Uterus (tissue), 4 donors: ENCODE data around the gene TRPC4. TPM values are rescaled to one million over a fixed set of nuclear protein-coding genes. Genes with fewer than 3 reads are reported as not detected.

Experiments used
- DNase-seq, 2 donors: peaks; one replicate each; pipeline ENCODE4 v3.0.0-alpha.2; 2019 to 2020
- H3K27ac ChIP-seq, 2 donors: fragments of 200-600 bp; sonication (generic); 1 replicate in 1 of 2; 2 replicates in 1 of 2; pipeline ENCODE4 v1.5.1; 2016 to 2018
- H3K27me3 ChIP-seq, 2 donors: fragments of 200-600 bp; sonication (generic); one replicate each; pipeline ENCODE4 v1.5.1; 2018 to 2019; ENCODE audit warnings: control low read depth in 1 of 2
- H3K36me3 ChIP-seq, 2 donors: fragments of 200-600 bp; sonication (generic); one replicate each; pipeline ENCODE4 v1.5.1; 2019; ENCODE audit warnings: control low read depth in 1 of 2
- H3K4me1 ChIP-seq, 2 donors: fragments of 200-600 bp; sonication (generic); one replicate each; pipeline ENCODE4 v1.5.1; 2018 to 2019; ENCODE audit warnings: control low read depth in 1 of 2
- H3K4me3 ChIP-seq, 2 donors: fragments of 200-600 bp; sonication (generic); 1 replicate in 1 of 2; 2 replicates in 1 of 2; pipeline ENCODE4 v1.5.1; 2018 to 2019; ENCODE audit warnings: mild to moderate bottlenecking in 1 of 2
- H3K9me3 ChIP-seq, 2 donors: fragments of 200-600 bp; sonication (generic); one replicate each; pipeline ENCODE4 v1.5.1; 2019; ENCODE audit warnings: control low read depth in 1 of 2
- POLR2A ChIP-seq, 2 donors: fragments of 450-650 bp; IDR thresholded peaks; one replicate each; pipeline ENCODE4 v1.6.1; 2016; ENCODE audit warnings: antibody characterized with exemption in 2 of 2, mild to moderate bottlenecking in 1 of 2, moderate library complexity in 1 of 2
- intact Hi-C: fragments of 100-400 bp; cut with DNase I; formaldehyde crosslinking; loops from one replicate; pipeline ENCODE4 v1.15.1; 2023; ENCODE audit warnings: low total_unique reads
- total RNA-seq, 4 donors: library from RNA; depleted of rRNA in 3 of 4; stranded (reverse); fragments of >200 nt in 3 of 4; gene quantifications; one replicate each; pipeline versions ENCODE4 v1.1.0 to v1.2.4, GENCODE V29; 2014 to 2023
- TF ChIP-seq, protein P1 (sequence below), 4 experiments: fragments of 200-600 bp in 2 of 4; fragments of 450-650 bp in 2 of 4; sonication (generic) in 2 of 4; IDR thresholded peaks; one replicate each; pipeline ENCODE4 v1.5.1; 2016 to 2019; ENCODE audit warnings: antibody characterized with exemption in 4 of 4, mild to moderate bottlenecking in 2 of 4, moderate library complexity in 1 of 4
- donor health status: DM: yes; HTN: yes; CAD: no.

Gene TRPC4
- total RNA-seq, 4 donors from 2014 or later, result 2.4 to 13.4 (median 12.9) TPM

DNA sequence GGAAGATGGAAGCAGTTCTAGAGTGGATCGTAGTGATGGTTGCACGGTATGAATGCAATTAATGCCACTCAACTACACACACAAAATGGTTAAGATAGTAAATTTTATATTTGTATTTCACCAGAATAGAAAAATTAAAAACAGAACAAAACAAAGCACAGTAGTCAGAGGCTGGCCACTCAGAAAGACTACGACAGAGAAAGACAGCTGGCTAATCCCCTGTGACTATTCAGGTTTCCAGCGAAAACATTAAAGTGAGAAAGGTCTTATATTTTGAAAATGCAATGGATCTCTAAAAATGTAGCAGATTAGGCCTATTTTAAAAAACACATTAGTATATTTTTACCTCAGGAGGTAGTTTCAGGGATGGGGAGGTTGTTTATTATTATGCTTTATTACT, 139.7 kb downstream of the TRPC4 start:
- Histone ChIP-seq H3K4me1 (no peaks in the 10 kb centered on the region), H3K4me3 (no peak overlapping the region), H3K27me3 (no peaks in the 10 kb centered on the region), H3K27ac (no peak overlapping the region), H3K9me3 (no peaks in the 10 kb centered on the region), H3K36me3 (no peaks in the 10 kb centered on the region)
- TF ChIP-seq, protein P1, sequence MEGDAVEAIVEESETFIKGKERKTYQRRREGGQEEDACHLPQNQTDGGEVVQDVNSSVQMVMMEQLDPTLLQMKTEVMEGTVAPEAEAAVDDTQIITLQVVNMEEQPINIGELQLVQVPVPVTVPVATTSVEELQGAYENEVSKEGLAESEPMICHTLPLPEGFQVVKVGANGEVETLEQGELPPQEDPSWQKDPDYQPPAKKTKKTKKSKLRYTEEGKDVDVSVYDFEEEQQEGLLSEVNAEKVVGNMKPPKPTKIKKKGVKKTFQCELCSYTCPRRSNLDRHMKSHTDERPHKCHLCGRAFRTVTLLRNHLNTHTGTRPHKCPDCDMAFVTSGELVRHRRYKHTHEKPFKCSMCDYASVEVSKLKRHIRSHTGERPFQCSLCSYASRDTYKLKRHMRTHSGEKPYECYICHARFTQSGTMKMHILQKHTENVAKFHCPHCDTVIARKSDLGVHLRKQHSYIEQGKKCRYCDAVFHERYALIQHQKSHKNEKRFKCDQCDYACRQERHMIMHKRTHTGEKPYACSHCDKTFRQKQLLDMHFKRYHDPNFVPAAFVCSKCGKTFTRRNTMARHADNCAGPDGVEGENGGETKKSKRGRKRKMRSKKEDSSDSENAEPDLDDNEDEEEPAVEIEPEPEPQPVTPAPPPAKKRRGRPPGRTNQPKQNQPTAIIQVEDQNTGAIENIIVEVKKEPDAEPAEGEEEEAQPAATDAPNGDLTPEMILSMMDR (IDR thresholded peaks at IDR 0.05), result no peak
- TF ChIP-seq POLR2A (IDR thresholded peaks at IDR 0.05), result no peak
- no peak for DNase-seq
- intact Hi-C loops, result no loop called here

DNA sequence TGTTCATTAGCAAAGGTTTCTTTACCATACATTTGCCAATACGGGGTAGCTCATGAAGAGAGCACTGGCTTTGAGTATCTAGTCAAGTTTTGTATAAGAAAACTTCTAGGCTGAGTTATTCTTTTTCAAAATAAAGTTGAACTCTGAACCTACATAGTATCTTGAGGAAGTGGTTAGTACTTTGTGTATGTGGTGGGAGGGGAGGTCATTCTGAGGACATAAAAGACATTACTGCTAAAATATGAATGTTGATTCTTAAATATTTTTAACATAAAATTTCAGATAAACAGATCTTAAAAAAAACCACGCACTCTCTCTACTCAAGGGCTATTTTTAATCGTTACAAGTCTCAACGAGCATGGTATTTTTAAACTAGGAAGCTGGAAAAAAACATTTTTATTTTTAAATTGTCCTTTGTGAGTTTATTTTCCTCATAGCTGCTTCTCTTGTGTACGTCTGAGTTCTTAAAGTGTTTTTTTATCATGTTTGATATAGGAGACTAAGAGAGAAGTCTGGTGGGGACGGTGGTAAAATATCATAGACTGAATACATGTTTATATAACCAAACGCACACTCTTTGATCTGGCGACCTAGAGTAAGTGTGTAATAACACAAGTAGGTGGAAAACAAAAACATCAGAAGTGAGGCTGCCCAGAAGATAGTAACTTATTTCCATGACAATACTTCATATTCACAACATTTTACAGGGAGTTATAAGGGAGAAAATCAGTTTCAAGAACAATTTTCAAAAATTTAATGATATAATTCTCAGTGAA, 153.0 kb downstream of the TRPC4 start:
- H3K27ac ChIP-seq, result peak overlapping the region; percentile 44 to 72
- intact Hi-C loops, result no loop called here
- no peak for DNase-seq
- H3K36me3 ChIP-seq, result no peaks in the 10 kb centered on the region
- no peak overlapping the region for H3K4me3 ChIP-seq
- H3K4me1 ChIP-seq, result no peaks in the 10 kb centered on the region
- no peaks in the 10 kb centered on the region for H3K9me3 ChIP-seq
- H3K27me3 ChIP-seq, result no peaks in the 10 kb centered on the region
- no peak for TF ChIP-seq POLR2A (IDR thresholded peaks at IDR 0.05)

DNA sequence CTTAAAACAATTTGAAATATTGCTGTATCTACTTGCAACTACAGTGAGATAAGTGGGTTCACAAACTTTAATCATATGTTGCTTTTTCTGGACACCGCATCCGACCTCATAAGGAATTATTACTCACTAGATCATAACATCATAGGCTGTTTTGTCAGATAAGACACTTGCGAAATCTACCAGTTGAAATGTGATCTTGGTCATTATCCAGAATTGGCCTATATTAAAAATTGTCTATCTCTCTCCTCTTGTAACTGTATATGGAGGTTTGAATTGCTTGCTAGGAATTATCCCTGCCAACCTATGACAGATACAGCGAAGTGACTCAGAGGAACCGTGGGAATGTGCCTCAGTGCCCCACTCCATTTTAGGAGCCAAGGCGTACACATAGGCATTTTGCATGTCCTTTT, 154.0 kb downstream of the TRPC4 start:
- Histone ChIP-seq H3K36me3 (no peaks in the 10 kb centered on the region), H3K4me3 (no peak overlapping the region), H3K27me3 (no peaks in the 10 kb centered on the region), H3K9me3 (no peaks in the 10 kb centered on the region), H3K27ac (peak overlapping the region in 1 of 2 donors; percentile 72), H3K4me1 (no peaks in the 10 kb centered on the region)
- intact Hi-C loops, result no loop called here
- TF ChIP-seq, protein P1 (IDR thresholded peaks at IDR 0.05), result no peak
- no peak for TF ChIP-seq POLR2A (IDR thresholded peaks at IDR 0.05)
- no peak for DNase-seq

DNA sequence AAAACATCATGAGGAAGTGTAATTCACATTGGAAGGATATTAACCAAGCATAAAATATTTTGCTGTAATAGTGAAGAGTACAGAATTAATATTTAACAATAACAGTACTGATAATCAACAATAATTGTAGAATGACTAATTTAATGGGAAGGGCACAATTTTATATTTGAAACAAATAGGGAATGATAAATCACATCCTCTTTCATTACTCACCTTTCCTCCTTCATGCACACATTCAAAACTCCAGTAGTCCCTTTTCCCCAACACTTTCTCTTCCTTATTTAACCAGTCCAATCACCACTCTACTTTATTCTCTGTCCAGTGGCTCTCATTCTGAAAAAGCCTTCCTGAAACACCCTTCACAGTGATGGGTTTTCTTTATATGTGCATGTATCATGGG, 160.3 kb downstream of the TRPC4 start:
- Histone ChIP-seq H3K4me1 (no peaks in the 10 kb centered on the region), H3K27ac (peak overlapping the region in 1 of 2 donors; percentile 56), H3K4me3 (no peak overlapping the region), H3K9me3 (no peaks in the 10 kb centered on the region), H3K27me3 (no peaks in the 10 kb centered on the region), H3K36me3 (no peaks in the 10 kb centered on the region)
- no peak for DNase-seq
- TF ChIP-seq, protein P1 (IDR thresholded peaks at IDR 0.05), result no peak
- no peak for TF ChIP-seq POLR2A (IDR thresholded peaks at IDR 0.05)
- intact Hi-C loops, result no loop called here

DNA sequence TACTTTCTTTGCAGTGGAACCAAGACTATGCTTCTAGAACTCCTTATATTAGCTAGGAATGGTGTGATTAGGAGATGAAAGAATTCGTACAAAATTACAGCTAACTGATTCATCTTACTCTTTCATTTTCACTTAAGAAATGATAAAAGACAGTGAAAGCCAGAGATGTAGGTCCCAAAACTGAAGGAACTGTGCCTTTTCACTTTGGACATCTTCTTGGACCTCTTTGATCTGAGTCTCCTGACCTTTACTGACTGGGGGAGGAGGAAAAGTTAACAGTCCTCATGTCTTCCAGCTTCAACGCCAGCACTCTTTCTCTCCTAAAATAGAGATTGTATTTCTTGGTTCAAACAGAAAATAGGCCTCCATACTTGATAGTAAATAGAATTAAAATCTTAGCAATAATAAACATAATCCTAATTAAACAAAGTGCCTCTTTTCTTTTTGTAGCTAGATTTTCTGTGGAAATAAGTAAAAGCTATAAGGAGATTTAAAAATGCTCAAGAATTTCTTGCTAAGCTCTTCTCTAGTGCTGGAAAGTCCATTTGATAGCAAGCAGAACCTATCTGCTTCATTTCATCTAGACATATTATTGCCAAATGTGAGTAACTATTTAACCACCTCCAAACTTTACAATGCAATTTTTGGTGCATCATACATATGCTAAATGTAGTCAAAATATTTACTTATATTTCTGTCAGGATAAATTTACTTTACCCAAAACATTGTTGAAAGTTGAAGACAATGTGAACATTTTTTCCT, 161.7 kb downstream of the TRPC4 start:
- H3K36me3 ChIP-seq, result no peaks in the 10 kb centered on the region
- intact Hi-C loops, result no loop called here
- H3K4me3 ChIP-seq, result no peak overlapping the region
- H3K9me3 ChIP-seq, result no peaks in the 10 kb centered on the region
- peak overlapping the region; percentile 28 to 56 for H3K27ac ChIP-seq
- H3K4me1 ChIP-seq, result no peaks in the 10 kb centered on the region
- H3K27me3 ChIP-seq, result no peaks in the 10 kb centered on the region
- no peak for DNase-seq
- TF ChIP-seq POLR2A (IDR thresholded peaks at IDR 0.05), result no peak
- TF ChIP-seq, protein P1 (IDR thresholded peaks at IDR 0.05), result no peak
